ENCODE data around the gene MINDY3.

DNA sequence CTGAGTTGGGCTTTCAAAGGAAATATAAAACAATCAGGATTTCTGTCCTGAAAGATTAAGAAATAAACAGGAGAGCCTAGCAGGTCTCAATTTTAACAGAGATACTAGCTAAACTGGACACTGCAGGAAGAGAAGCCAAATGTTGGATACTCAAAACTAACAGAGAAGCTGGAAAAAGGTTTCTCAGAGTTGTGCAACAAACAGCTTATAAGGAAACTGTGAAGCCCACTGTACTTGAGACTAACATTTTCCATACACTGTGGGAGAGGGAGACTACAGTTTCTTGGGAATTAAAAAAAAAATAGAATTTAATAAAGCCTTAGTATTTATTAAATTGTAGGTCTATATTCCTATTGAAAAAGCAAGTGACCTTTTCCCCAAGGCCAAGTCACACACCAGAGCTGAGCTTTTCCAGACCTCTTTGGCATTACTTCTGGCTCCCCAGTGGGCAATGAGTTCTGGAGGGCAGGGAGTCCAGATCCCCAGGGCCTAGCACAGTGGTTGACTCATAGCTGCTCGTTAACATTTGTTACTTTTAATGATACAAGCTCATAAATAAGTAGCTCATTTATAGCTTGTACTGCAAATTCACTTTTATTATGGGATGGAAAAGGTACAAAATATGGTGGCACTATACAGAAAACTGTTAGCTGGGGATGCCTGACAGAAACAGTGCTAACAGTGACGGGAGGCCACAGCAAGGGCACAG, 68.3 kb downstream of the MINDY3 start:
- TF ChIP-seq, protein P1, sequence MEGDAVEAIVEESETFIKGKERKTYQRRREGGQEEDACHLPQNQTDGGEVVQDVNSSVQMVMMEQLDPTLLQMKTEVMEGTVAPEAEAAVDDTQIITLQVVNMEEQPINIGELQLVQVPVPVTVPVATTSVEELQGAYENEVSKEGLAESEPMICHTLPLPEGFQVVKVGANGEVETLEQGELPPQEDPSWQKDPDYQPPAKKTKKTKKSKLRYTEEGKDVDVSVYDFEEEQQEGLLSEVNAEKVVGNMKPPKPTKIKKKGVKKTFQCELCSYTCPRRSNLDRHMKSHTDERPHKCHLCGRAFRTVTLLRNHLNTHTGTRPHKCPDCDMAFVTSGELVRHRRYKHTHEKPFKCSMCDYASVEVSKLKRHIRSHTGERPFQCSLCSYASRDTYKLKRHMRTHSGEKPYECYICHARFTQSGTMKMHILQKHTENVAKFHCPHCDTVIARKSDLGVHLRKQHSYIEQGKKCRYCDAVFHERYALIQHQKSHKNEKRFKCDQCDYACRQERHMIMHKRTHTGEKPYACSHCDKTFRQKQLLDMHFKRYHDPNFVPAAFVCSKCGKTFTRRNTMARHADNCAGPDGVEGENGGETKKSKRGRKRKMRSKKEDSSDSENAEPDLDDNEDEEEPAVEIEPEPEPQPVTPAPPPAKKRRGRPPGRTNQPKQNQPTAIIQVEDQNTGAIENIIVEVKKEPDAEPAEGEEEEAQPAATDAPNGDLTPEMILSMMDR (IDR thresholded peaks at IDR 0.05): no peak
- TF ChIP-seq REST (IDR thresholded peaks at IDR 0.05; ENCODE audit: insufficient read depth in 1 of 2, low read depth in 2 of 2, low read length in 1 of 2): no peak
- no peak for TF ChIP-seq POLR2AphosphoS5 (IDR thresholded peaks at IDR 0.05; ENCODE audit: low read depth, low read length)
- no peak for TF ChIP-seq TCF7L2 (IDR thresholded peaks at IDR 0.05; ENCODE audit: low read depth, low read length)
- TF ChIP-seq SIN3A (IDR thresholded peaks at IDR 0.05; ENCODE audit: borderline replicate concordance, insufficient read depth, low read depth, low read length): no peak

Measured in Panc1 (cell line).